ENCODE results near the gene CLSTN1.
"Not testable (repeated sequence)": the region's sequence is repeated elsewhere in the genome, so short reads cannot be mapped to it uniquely, and the experiment has no call there.

The CLSTN1 gene

GRCh38 chr1:9749361-9749760 lies 74.4 kb downstream of the CLSTN1 start:
- peaks cover 73% of the 10 kb centered on the region for H3K36me3 Mint-ChIP-seq (ENCODE audit: low read depth)
- no peak overlapping the region for H3K27ac Mint-ChIP-seq
- no peak for TF ChIP-seq CTCF (IDR thresholded peaks at IDR 0.05)
- no peak overlapping the region for H3K4me3 Mint-ChIP-seq
- no peak for DNase-seq
- H3K27me3 Mint-ChIP-seq (ENCODE audit: low read depth, poor library complexity): no peaks in the 10 kb centered on the region
- no peaks in the 10 kb centered on the region for H3K4me1 Mint-ChIP-seq
- H3K9me3 Mint-ChIP-seq: no peaks in the 10 kb centered on the region

GRCh38 chr1:9748391-9748790 lies 75.4 kb downstream of the CLSTN1 start:
- peaks cover 81% of the 10 kb centered on the region for H3K36me3 Mint-ChIP-seq (ENCODE audit: low read depth)
- H3K4me1 Mint-ChIP-seq; H3K27me3 Mint-ChIP-seq (ENCODE audit: low read depth, poor library complexity); H3K9me3 Mint-ChIP-seq; DNase-seq; H3K27ac Mint-ChIP-seq; H3K4me3 Mint-ChIP-seq: not testable (repeated sequence)

DNA sequence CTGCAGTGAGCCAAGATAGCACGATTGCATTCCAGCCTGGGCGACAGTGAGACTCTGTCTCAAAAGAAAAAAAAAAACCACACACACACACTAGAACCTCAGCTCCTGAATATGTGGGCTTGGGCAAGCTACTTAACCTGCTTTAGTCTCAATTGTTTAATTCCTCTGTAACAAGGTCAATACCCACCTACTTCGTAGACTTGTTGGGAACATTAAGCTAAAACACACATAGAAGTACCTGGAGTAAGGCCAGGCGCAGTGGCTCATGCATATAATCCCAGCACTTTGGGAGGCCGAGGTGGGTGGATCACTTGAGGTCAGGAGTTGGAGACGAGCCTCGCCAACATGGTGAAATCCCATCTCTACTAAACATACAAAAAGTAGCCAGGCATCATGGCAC lies 77.1 kb downstream of the CLSTN1 start:
- H3K4me1 Mint-ChIP-seq: no peaks in the 10 kb centered on the region
- no peak for DNase-seq
- no peak overlapping the region for H3K27ac Mint-ChIP-seq
- no peaks in the 10 kb centered on the region for H3K27me3 Mint-ChIP-seq (ENCODE audit: low read depth, poor library complexity)
- H3K36me3 Mint-ChIP-seq (ENCODE audit: low read depth): peaks cover 82% of the 10 kb centered on the region
- no peaks in the 10 kb centered on the region for H3K9me3 Mint-ChIP-seq
- H3K4me3 Mint-ChIP-seq: no peak overlapping the region
- no peak for TF ChIP-seq CTCF (IDR thresholded peaks at IDR 0.05)

DNA sequence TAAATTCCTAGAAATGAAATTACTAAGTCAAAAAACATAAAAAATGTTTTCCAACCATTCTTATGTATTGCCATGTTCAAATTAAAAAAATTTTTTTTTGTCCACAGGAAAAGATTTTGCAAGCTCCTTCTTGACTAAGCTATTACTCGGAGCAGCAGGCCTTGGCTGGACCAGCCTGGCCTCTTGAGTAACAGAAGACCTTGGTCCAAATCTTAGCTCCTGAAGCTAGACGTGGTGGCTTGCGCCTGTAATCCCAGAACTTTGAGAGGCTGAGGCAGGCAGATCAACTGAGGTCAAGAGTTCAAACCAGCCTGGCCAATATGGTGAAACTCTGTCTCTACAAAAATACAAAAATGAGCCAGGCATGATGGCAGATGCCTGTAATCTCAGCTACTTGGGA lies 77.6 kb downstream of the CLSTN1 start:
- H3K27ac Mint-ChIP-seq: no peak overlapping the region
- H3K27me3 Mint-ChIP-seq (ENCODE audit: low read depth, poor library complexity): no peaks in the 10 kb centered on the region
- H3K36me3 Mint-ChIP-seq (ENCODE audit: low read depth): peaks cover 82% of the 10 kb centered on the region
- no peak overlapping the region for H3K4me3 Mint-ChIP-seq
- DNase-seq: no peak
- no peak for TF ChIP-seq CTCF (IDR thresholded peaks at IDR 0.05)
- H3K4me1 Mint-ChIP-seq: no peaks in the 10 kb centered on the region
- no peaks in the 10 kb centered on the region for H3K9me3 Mint-ChIP-seq

- no peaks in the 10 kb centered on the region for H3K9me3 Mint-ChIP-seq
- H3K27me3 Mint-ChIP-seq (ENCODE audit: low read depth, poor library complexity): no peaks in the 10 kb centered on the region
- H3K27ac Mint-ChIP-seq: no peak overlapping the region
- DNase-seq: no peak
- TF ChIP-seq CTCF (IDR thresholded peaks at IDR 0.05): no peak
- no peaks in the 10 kb centered on the region for H3K4me1 Mint-ChIP-seq
- peaks cover 76% of the 10 kb centered on the region for H3K36me3 Mint-ChIP-seq (ENCODE audit: low read depth)
- H3K4me3 Mint-ChIP-seq: no peak overlapping the region
Measured at GRCh38 chr1:9744106-9744799, 79.5 kb downstream of the CLSTN1 start.

DNA sequence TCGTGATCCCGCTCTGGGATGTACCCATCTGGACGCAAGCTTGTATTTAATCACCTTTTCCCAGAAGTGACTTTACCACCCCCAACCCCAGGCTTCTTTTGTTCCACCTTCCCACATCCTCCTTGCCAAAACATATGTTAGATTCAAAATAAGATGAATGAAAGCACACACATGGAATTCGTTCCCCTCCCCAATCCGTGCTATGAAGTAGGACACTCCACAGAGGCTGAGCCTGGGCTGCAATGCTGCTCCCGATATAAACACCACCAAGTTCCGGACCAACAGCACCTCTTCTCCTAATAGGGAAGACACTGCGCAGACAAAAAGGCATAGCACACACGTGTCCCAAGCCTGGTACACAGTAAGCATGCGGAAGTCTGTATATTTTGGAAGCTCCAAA lies 86.1 kb downstream of the CLSTN1 start:
- H3K27ac Mint-ChIP-seq: peak overlapping the region; percentile 91

More for the DNA sequence above, 86.1 kb downstream of the CLSTN1 start:
- Mint-ChIP-seq H3K9me3 (peaks cover 6% of the 10 kb centered on the region), H3K4me1 (no peaks in the 10 kb centered on the region), H3K36me3 (ENCODE audit: low read depth) (peaks cover 83% of the 10 kb centered on the region), H3K4me3 (no peak overlapping the region), H3K27me3 (ENCODE audit: low read depth, poor library complexity) (no peaks in the 10 kb centered on the region)
- no peak for DNase-seq
- no peak for TF ChIP-seq CTCF (IDR thresholded peaks at IDR 0.05)

All from nephron progenitor cell (in vitro differentiated cells).